Cardiac muscle cell (in vitro differentiated cells and primary cell): Measurements from ENCODE around the gene SORD. TPM values are rescaled to one million over a fixed set of nuclear protein-coding genes. Genes with fewer than 3 reads are reported as not detected.
"Not testable (repeated sequence)": the region's sequence is repeated elsewhere in the genome, so short reads cannot be mapped to it uniquely, and the experiment has no call there.

Experiments used
- DNase-seq, 2 donors: peaks; one replicate each; pipeline versions ENCODE4 v3.0.0 to v3.0.0-alpha.2; 2010 to 2017; ENCODE audit warnings: low read depth in 1 of 2, low spot score in 1 of 2
- H3K27ac ChIP-seq: fragments of 200-600 bp; sonication (generic); 2 replicates; pipeline ENCODE4 v1.5.1; 2016
- H3K27me3 ChIP-seq: fragments of 200-600 bp; sonication (generic); 2 replicates; pipeline ENCODE4 v1.6.0; 2016; ENCODE audit warnings: control low read depth
- H3K36me3 ChIP-seq: fragments of 200-600 bp; sonication (generic); 2 replicates; pipeline ENCODE4 v1.5.1; 2016; ENCODE audit warnings: control low read depth
- H3K4me1 ChIP-seq: fragments of 200-600 bp; sonication (generic); 2 replicates; pipeline ENCODE4 v1.8.1; 2017; ENCODE audit warnings: low read depth, mild to moderate bottlenecking, mixed run types
- H3K4me3 ChIP-seq: fragments of 200-600 bp; sonication (generic); 2 replicates; pipeline ENCODE4 v1.5.1; 2016; ENCODE audit warnings: mild to moderate bottlenecking
- H3K9me3 ChIP-seq: fragments of 200-600 bp; sonication (generic); 2 replicates; pipeline ENCODE4 v1.5.1; 2017; ENCODE audit warnings: low read depth, mild to moderate bottlenecking, control low read depth
- CTCF ChIP-seq: IDR thresholded peaks from 2 replicates; pipeline ENCODE4 v1.5.1; 2012; ENCODE audit warnings: low read depth, mild to moderate bottlenecking, low read length
- polyA plus RNA-seq: library from polyadenylated mRNA; unstranded; fragments of >200 nt; fragmentation: Nextera tagmentation; extraction: Ambion mirVana; gene quantifications from 2 replicates; pipeline ENCODE4 v1.2.1, GENCODE V29; 2016
- total RNA-seq: library from RNA; depleted of rRNA; stranded (reverse); fragments of >200 nt; gene quantifications from 2 replicates; pipeline ENCODE4 v1.2.3, GENCODE V29; 2016

Gene SORD
- 58.3 and 75.2 TPM in 2 replicates for total RNA-seq
- polyA plus RNA-seq = 67.2 and 78.2 TPM in 2 replicates

GRCh38 chr15:45022871-45023658, at the start of gene SORD:
TSS of gene SORD (plus strand) at chr15:45023195. CDS start at chr15:45023284, 89 bp downstream.
- Histone ChIP-seq H3K27ac (peak within 1 kb of the TSS; percentile 69), H3K9me3 (no peaks in the 10 kb centered on the region), H3K36me3 (no peaks in the 10 kb centered on the region), H3K4me3 (peak within 1 kb of the TSS; percentile 55), H3K4me1 (peaks cover 24% of the 10 kb centered on the region), H3K27me3 (no peaks in the 10 kb centered on the region)
- DNase-seq = peak; percentile 89 to 97
- no peak for TF ChIP-seq CTCF

- not testable (repeated sequence) for H3K9me3 ChIP-seq, H3K27me3 ChIP-seq, H3K27ac ChIP-seq, H3K36me3 ChIP-seq, H3K4me1 ChIP-seq, H3K4me3 ChIP-seq, DNase-seq
Observed at GRCh38 chr15:44976183-44976582, 46.8 kb upstream of the SORD start.

GRCh38 chr15:44977781-44978180, 45.2 kb upstream of the SORD start:
- H3K27ac ChIP-seq, H3K27me3 ChIP-seq, DNase-seq, H3K9me3 ChIP-seq, H3K4me3 ChIP-seq, H3K4me1 ChIP-seq, H3K36me3 ChIP-seq: not testable (repeated sequence)

GRCh38 chr15:44979617-44980339, 43.2 kb upstream of the SORD start:
- DNase-seq = peak in 1 of 2 donors; percentile 10
- peak overlapping the region; percentile 22 for H3K27ac ChIP-seq
- H3K27me3 ChIP-seq, H3K4me3 ChIP-seq, H3K9me3 ChIP-seq, H3K4me1 ChIP-seq, H3K36me3 ChIP-seq: not testable (repeated sequence)

GRCh38 chr15:44984144-44984543, 38.9 kb upstream of the SORD start:
- not testable (repeated sequence) for H3K27me3 ChIP-seq, H3K4me3 ChIP-seq, H3K27ac ChIP-seq, DNase-seq, H3K4me1 ChIP-seq, H3K36me3 ChIP-seq, H3K9me3 ChIP-seq

- H3K36me3 ChIP-seq, H3K4me3 ChIP-seq, DNase-seq, H3K27me3 ChIP-seq, H3K9me3 ChIP-seq, H3K4me1 ChIP-seq, H3K27ac ChIP-seq: not testable (repeated sequence)
Observed at GRCh38 chr15:44986346-44987055, 36.5 kb upstream of the SORD start.

GRCh38 chr15:44987711-44988110, 35.3 kb upstream of the SORD start:
- not testable (repeated sequence) for H3K9me3 ChIP-seq, H3K4me1 ChIP-seq, DNase-seq, H3K4me3 ChIP-seq, H3K27ac ChIP-seq, H3K27me3 ChIP-seq, H3K36me3 ChIP-seq

- not testable (repeated sequence) for DNase-seq, H3K27me3 ChIP-seq
Observed at GRCh38 chr15:44988184-44988869, 34.7 kb upstream of the SORD start.

GRCh38 chr15:44988870-44989219, 34.1 kb upstream of the SORD start:
- not testable (repeated sequence) for DNase-seq, H3K27me3 ChIP-seq, H3K4me3 ChIP-seq, H3K36me3 ChIP-seq, H3K9me3 ChIP-seq, H3K4me1 ChIP-seq, H3K27ac ChIP-seq

More at GRCh38 chr15:44988184-44988869, 34.7 kb upstream of the SORD start:
- H3K36me3 ChIP-seq, H3K27ac ChIP-seq, H3K4me1 ChIP-seq, H3K4me3 ChIP-seq, H3K9me3 ChIP-seq: not testable (repeated sequence)

GRCh38 chr15:44997632-44998031, 25.4 kb upstream of the SORD start:
- not testable (repeated sequence) for H3K9me3 ChIP-seq, H3K27me3 ChIP-seq, H3K27ac ChIP-seq, DNase-seq, H3K4me1 ChIP-seq, H3K36me3 ChIP-seq, H3K4me3 ChIP-seq
